SK-N-MC (cell line): ENCODE measurements around the gene TBCC.
"Not testable (repeated sequence)": the region's sequence is repeated elsewhere in the genome, so short reads cannot be mapped to it uniquely, and the experiment has no call there.

Experiments
- DNase-seq: peaks from one replicate; pipeline ENCODE4 v3.0.0-alpha.2; 2011; ENCODE audit warnings: low read depth, low spot score
- H3K27ac ChIP-seq: fragments of 200-600 bp; sonication (generic); 2 replicates; pipeline ENCODE4 v1.5.1; 2016; ENCODE audit warnings: mixed run types
- H3K36me3 ChIP-seq: fragments of 200-600 bp; sonication (generic); 2 replicates; pipeline ENCODE4 v1.6.1; 2017; ENCODE audit warnings: antibody characterized with exemption, low read length, mixed read lengths; ENCODE audit not compliant: insufficient read depth
- H3K4me3 ChIP-seq: fragments of 200-600 bp; sonication (generic); 2 replicates; pipeline ENCODE4 v1.5.1; 2016
- H3K9ac ChIP-seq: fragments of 200-600 bp; sonication (generic); 2 replicates; pipeline ENCODE4 v1.8.0; 2017; ENCODE audit warnings: mixed run types, mixed read lengths; ENCODE audit not compliant: insufficient read length
- H3K9me3 ChIP-seq: fragments of 200-600 bp; sonication (generic); 2 replicates; pipeline ENCODE4 v1.6.1; 2017; ENCODE audit warnings: low read depth, mild to moderate bottlenecking, antibody characterized with exemption, low read length, moderate library complexity, mixed read lengths
- EZH2 ChIP-seq: fragments of 200-600 bp; sonication (generic); IDR thresholded peaks from one replicate; pipeline ENCODE4 v1.6.1; 2017; ENCODE audit warnings: antibody characterized with exemption
- FOXP2 ChIP-seq: optimal IDR thresholded peaks from 2 replicates; pipeline ENCODE3; 2011; ENCODE audit warnings: mild to moderate bottlenecking, moderate library complexity; ENCODE audit not compliant: insufficient read depth; ENCODE audit errors: extremely low read length, control extremely low read depth
- POLR2AphosphoS5 ChIP-seq: IDR thresholded peaks from 2 replicates; pipeline ENCODE4 v1.6.1; 2012; ENCODE audit warnings: mild to moderate bottlenecking, low read depth, low read length, borderline replicate concordance

Gene TBCC

DNA sequence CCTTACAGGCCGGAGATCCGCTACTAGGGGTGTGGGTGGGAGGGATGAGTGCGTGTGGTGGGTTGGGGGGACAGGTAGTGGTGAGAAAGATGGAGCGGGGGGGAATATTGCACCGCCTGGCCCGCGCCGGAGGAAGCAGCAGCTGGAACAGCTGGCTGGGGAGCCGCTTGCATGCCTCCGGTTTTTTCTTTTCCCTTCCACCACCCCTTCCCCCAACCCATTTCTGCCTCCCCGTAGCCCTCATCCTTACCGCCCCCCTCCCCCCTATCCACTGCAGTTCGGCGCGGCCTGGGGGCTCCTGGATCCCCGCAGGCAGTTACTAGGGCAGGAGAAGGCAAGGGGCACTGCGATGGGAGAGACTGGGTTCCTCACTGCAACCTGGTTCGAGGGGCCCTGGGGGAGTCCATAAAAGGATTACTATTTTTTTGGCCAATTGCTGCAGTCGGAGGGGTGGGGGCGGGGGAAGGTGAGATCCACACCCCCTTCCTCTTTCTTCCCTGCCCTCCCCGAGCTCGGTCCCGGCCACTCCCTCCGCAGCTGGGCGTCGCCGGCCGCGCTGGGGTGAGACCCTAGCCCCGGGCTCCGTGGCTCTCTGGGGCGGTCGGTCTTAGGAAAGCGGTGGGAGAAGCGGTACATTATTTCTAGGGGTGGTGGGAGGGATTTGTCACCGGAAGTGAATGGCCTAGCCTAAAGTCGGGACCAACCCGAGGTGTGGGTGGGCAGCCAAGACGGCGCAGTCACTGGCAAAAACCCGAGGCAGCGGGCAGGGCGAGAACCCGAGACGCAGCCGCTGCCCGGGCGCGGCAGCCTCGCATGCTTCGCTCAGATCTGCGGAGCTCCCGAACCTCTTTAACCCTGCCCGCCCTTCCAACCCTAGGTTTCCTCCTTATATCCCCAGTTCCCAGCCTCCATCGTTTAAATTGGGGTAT lies 824 bp upstream of the TBCC start:
- H3K9ac ChIP-seq, result peak overlapping the region; percentile 76
- no peaks in the 10 kb centered on the region for H3K9me3 ChIP-seq
- no peaks in the 10 kb centered on the region for H3K36me3 ChIP-seq
- H3K4me3 ChIP-seq, result peak overlapping the region; percentile 79
- no peak for TF ChIP-seq EZH2
- peak; percentile 84 for TF ChIP-seq POLR2AphosphoS5
- TF ChIP-seq FOXP2, result no peak
- DNase-seq, result no peak
- peak overlapping the region; percentile 87 for H3K27ac ChIP-seq

DNA sequence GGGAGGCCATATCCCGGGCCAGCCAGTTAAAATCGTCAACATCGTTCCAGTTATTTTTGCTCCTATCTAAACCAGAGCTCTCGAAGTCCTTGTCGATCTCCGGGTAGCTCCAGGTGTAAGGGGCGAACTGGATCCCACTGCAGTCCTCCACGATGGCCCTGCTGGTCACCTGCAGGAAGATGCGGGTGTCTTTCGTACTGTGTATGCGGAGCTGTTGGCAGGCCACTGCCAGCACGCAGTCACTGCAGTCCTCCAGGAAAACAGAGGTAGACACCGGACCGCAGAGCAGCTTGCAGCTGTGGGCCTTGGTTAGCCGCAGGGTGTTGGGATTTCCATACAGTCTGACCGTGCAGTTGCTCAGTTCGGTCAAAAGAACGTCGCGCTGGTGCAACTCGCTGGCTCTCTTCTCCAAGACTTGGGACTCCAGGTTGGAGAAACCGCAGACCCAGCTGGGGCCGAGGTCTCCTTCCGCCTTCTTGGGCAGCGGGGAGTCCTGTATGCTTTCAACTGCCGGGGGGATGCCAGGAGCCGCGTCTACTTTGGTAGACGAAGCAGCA lies 742 bp downstream of the TBCC start:
- no peak for DNase-seq
- no peak for TF ChIP-seq EZH2
- no peak for TF ChIP-seq FOXP2
- no peak for TF ChIP-seq POLR2AphosphoS5
- Histone ChIP-seq H3K36me3 (no peaks in the 10 kb centered on the region), H3K9ac (peak overlapping the region; percentile 87), H3K4me3 (peak overlapping the region; percentile 79), H3K9me3 (no peaks in the 10 kb centered on the region), H3K27ac (no peak overlapping the region; the same call in 1 of the 2 replicates)

DNA sequence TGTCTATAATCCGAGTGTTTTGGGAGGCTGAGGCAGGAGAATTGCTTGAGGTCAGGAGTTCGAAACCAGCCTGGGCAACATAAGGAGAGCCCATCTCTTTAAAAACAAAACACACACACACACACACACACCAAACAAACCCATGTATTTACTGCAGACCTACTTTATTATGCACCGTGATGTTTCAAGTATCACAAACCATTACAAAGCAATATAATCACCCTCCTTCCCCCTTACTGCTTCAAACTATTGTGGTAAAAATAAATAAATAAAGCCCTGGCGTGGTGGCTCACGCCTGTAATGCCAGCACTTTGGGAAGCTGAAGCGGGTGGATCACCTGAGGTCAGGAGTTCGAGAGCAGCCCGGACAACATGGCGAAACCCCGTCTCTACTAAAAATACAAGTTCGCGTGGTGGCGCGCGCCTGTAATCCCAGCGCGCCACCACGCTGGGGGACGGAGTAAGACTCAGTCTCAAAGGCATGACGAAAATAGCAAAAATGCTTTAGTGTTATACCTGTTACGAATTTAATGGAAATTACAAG lies 1.5 kb downstream of the TBCC start:
- peak overlapping the region; percentile 79 for H3K4me3 ChIP-seq
- TF ChIP-seq POLR2AphosphoS5 (no peak), FOXP2 (no peak), EZH2 (no peak)
- H3K9me3 ChIP-seq, result no peaks in the 10 kb centered on the region
- peak overlapping the region; percentile 87 for H3K9ac ChIP-seq
- no peak for DNase-seq
- no peak overlapping the region for H3K27ac ChIP-seq
- H3K36me3 ChIP-seq, result no peaks in the 10 kb centered on the region

DNA sequence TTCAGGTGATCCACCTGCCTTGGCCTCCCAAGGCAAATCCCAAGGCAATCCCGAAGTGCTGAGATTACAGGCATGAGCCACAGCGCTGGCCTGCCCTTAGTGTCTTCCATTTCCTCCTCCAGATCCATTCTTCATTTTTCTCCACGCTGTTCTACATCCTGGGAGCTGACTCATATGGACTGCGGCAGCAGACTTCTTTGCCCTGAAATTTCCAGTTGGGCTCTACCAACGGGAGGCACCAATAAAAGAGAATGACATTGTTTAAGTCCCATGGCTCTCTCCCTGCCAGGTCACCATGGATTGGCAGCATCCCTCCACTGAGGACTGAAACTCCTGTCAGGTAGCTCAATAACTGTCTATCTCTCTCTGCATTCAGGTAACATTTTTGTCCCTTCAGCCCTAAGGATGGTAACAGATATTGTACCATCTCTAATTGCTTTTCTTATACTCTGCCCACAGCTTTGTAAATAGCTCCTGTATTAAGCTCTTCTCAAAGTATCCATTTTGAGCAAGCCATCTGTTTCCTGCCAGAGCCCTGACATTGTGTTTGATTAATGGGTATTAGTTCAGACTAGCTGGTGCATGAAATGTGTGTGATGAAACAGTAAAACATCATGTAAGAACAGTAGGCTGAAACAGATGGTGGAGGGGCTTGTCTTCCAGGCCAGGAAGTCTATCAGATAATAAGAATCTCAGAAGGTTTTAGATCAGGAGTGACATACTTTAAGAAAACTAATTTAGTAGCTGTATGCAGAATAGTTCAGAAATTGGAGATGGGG lies 3.6 kb downstream of the TBCC start:
- TF ChIP-seq POLR2AphosphoS5 (no peak), EZH2 (no peak), FOXP2 (no peak)
- Histone ChIP-seq H3K4me3 (0 out of 2 replicates have a peak overlapping the region, but pooled peaks have one; percentile 24), H3K27ac (peak overlapping the region; percentile 23; the same call in 1 of the 2 replicates), H3K36me3 (no peaks in the 10 kb centered on the region), H3K9me3 (no peaks in the 10 kb centered on the region), H3K9ac (no peak overlapping the region)
- no peak for DNase-seq

DNA sequence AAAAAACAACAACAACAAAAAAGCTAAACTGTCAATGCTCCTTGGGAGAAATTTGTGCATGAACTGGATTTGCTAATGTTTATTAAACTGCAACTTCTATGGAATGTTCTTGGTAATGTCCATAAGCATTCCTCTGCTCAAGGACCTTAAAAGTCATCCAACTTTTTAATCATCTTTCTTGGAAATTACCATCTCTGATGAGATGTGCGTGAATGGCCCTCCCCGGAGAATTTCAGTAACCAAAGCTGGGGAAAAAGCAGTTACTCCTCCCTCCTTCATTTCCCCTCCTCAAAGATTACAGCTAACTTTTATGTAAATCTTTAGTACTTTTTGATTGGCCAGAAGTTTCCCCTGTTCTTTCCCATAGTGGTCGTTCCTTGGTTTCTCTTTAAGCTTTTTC lies 5.2 kb downstream of the TBCC start:
- TF ChIP-seq EZH2 (no peak), FOXP2 (no peak), POLR2AphosphoS5 (no peak)

DNA sequence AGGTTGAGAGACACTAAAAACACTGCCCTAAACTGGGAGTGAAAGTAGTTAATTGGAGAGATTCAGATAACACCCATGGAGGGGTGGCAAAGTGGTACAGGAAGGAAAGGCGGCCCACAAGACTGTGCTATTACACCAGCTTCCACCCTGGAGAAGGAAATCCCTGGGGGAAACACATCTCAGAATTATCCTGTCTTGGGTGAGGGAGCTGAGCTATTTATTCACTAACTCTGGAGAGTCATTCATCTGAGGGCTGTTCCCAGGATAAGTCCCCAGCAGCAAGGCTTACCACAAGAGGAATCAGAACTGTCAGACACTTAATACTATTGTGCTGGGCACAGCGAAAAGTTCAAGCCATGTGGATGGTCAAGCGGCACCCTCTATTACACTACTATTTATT lies 9.9 kb downstream of the TBCC start:
- H3K9ac ChIP-seq, result no peak overlapping the region
- no peak overlapping the region for H3K27ac ChIP-seq
- no peaks in the 10 kb centered on the region for H3K9me3 ChIP-seq
- no peak overlapping the region for H3K4me3 ChIP-seq
- no peaks in the 10 kb centered on the region for H3K36me3 ChIP-seq
- TF ChIP-seq EZH2 (no peak), POLR2AphosphoS5 (no peak), FOXP2 (no peak)
- DNase-seq, result no peak

More for the DNA sequence above, 5.2 kb downstream of the TBCC start:
- Histone ChIP-seq H3K9ac (no peak overlapping the region), H3K9me3 (no peaks in the 10 kb centered on the region), H3K27ac (no peak overlapping the region), H3K36me3 (no peaks in the 10 kb centered on the region), H3K4me3 (no peak overlapping the region)
- DNase-seq, result no peak

DNA sequence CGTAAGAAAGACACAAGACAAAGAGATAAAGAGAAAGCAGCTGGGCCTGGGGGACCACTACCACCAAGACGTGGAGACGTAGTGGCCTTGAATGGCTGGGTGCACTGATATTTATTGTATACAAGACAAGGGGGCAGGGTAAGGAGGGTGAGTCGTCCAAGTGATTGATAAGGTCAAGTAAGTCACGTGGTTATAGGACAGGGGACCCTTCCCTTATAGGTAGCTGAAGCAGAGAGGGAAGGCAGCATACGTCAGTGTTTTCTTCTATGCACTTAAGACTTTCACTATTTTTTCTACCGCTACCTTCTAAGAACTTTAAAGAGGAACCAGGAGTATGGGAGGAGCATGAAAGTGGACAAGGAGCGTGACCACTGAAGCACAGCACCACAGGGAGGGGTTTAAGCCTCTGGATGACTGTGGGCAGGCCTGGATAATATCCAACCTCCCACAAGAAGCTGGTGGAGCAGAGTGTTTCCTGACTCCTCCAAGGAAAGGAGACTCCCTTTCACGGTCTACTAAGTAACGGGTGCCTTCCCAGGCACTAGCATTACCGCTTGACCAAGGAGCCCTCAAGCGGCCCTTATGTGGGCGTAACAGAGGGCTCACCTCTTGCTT lies 11.9 kb downstream of the TBCC start:
- not testable (repeated sequence) for H3K9me3 ChIP-seq, DNase-seq, H3K27ac ChIP-seq, H3K4me3 ChIP-seq, H3K9ac ChIP-seq, H3K36me3 ChIP-seq

DNA sequence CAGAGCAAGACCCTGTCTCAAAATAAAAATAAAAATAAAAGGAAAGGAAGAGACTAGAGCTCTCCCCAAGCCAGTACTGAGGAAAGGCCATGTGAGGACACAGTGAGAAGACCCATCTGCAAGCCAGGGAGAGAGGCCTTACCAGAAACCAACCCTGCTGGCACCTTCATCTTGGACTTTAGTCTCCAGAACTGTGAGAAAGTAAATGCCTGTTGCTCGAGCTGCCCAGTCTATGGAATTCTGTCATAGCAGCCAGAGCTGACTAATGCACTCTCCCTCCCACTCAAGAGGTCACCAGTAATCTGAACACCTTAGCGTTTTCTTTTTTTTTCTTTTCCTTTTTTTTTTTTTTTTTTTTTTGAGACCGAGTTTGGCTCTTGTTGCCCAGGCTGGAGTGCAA lies 16.2 kb downstream of the TBCC start:
- H3K27ac ChIP-seq, result peak overlapping the region; percentile 54; the same call in 1 of the 2 replicates
- H3K9me3 ChIP-seq, result no peaks in the 10 kb centered on the region
- H3K4me3 ChIP-seq, result no peak overlapping the region
- H3K36me3 ChIP-seq, result no peaks in the 10 kb centered on the region
- TF ChIP-seq EZH2, result no peak
- no peak for TF ChIP-seq POLR2AphosphoS5
- H3K9ac ChIP-seq, result no peak overlapping the region
- no peak for DNase-seq
